SIG-M5 treated with dmso at 0.1 percent for 504 hours (cell line): ENCODE results near the gene HTRA1.

ENCODE experiments used
- DNase-seq: peaks from one replicate; lab custom pipeline; 2025; ENCODE audit not compliant: unreplicated experiment; lab: John Stamatoyannopoulos, UW

Gene HTRA1

GRCh38 chr10:122514045-122514840 lies 52.9 kb downstream of the HTRA1 start:
- DNase-seq = no peak

GRCh38 chr10:122515022-122515424 lies 53.7 kb downstream of the HTRA1 start:
- no peak for DNase-seq

- no peak for DNase-seq
Observed at GRCh38 chr10:122515588-122516231, 54.4 kb downstream of the HTRA1 start.

- DNase-seq = no peak
Observed at GRCh38 chr10:122516734-122517133, 55.4 kb downstream of the HTRA1 start.

- DNase-seq = no peak
Observed at GRCh38 chr10:122519144-122519543, 57.8 kb downstream of the HTRA1 start.

- no peak for DNase-seq
Observed at GRCh38 chr10:122519873-122520272, 58.5 kb downstream of the HTRA1 start.

- DNase-seq = no peak
Observed at GRCh38 chr10:122521011-122521410, 59.7 kb downstream of the HTRA1 start.

GRCh38 chr10:122524811-122525210 lies 63.5 kb downstream of the HTRA1 start:
- no peak for DNase-seq

- DNase-seq = no peak
Observed at GRCh38 chr10:122525788-122526187, 64.4 kb downstream of the HTRA1 start.

- no peak for DNase-seq
Observed at GRCh38 chr10:122526892-122527291, 65.5 kb downstream of the HTRA1 start.

GRCh38 chr10:122530177-122530576 lies 68.8 kb downstream of the HTRA1 start:
- no peak for DNase-seq

- DNase-seq = no peak
Observed at GRCh38 chr10:122531261-122531660, 69.9 kb downstream of the HTRA1 start.

- DNase-seq = no peak
Observed at GRCh38 chr10:122531939-122532338, 70.6 kb downstream of the HTRA1 start.

GRCh38 chr10:122532601-122533296 lies 71.4 kb downstream of the HTRA1 start:
- no peak for DNase-seq

GRCh38 chr10:122537545-122537944 lies 76.2 kb downstream of the HTRA1 start:
- DNase-seq = no peak

GRCh38 chr10:122541541-122542002 lies 80.2 kb downstream of the HTRA1 start:
- no peak for DNase-seq

GRCh38 chr10:122543676-122544445 lies 82.5 kb downstream of the HTRA1 start:
- DNase-seq = no peak

GRCh38 chr10:122544493-122544892 lies 83.1 kb downstream of the HTRA1 start:
- no peak for DNase-seq

GRCh38 chr10:122546242-122546641 lies 84.9 kb downstream of the HTRA1 start:
- no peak for DNase-seq

- DNase-seq = no peak
Observed at GRCh38 chr10:122548407-122549085, 87.2 kb downstream of the HTRA1 start.

GRCh38 chr10:122549636-122550035 lies 88.3 kb downstream of the HTRA1 start:
- no peak for DNase-seq
